HCT116 (cell line): Measurements from ENCODE around the gene DNAJA4.

Source experiments
- CEBPB ChIP-seq: IDR thresholded peaks from 2 replicates; pipeline ENCODE4 v1.6.1; 2012; ENCODE audit warnings: low read depth
- EZH2phosphoT487 ChIP-seq: fragments of 200-600 bp; IDR thresholded peaks from 2 replicates; pipeline ENCODE4 v1.6.1; 2018; ENCODE audit warnings: antibody characterized with exemption, borderline replicate concordance
- POLR2A ChIP-seq: IDR thresholded peaks from 2 replicates; pipeline ENCODE4 v1.7.0; 2011; ENCODE audit warnings: borderline replicate concordance; ENCODE audit not compliant: insufficient read depth, insufficient read length; ENCODE audit errors: extremely low read depth
- POLR2AphosphoS5 ChIP-seq: IDR thresholded peaks from 2 replicates; pipeline ENCODE4 v1.6.1; 2011; ENCODE audit warnings: mild to moderate bottlenecking, low read depth, low read length, moderate library complexity
- SP1 ChIP-seq: IDR thresholded peaks from 2 replicates; pipeline ENCODE4 v1.6.1; 2012; ENCODE audit warnings: low read depth
- YY1 ChIP-seq: IDR thresholded peaks from 2 replicates; pipeline ENCODE4 v1.6.1; 2011; ENCODE audit warnings: low read length, low read depth, moderate library complexity, mild to moderate bottlenecking; ENCODE audit not compliant: insufficient replicate concordance; ENCODE audit errors: extremely low read depth
- TF ChIP-seq, protein P1 (sequence below), 3 experiments: fragments of 200-600 bp in 1 of 3; sonication (generic) in 1 of 3; IDR thresholded peaks in 2 of 3; conservative IDR thresholded peaks in 1 of 3; 2 replicates each; pipeline ENCODE4 v1.5.1; 2012 to 2017; ENCODE audit warnings: low read depth in 2 of 3, low read length in 2 of 3, antibody characterized with exemption in 1 of 3, borderline replicate concordance in 1 of 3, control low read depth in 1 of 3, mild to moderate bottlenecking in 1 of 3, mixed read lengths in 1 of 3, mixed run types in 1 of 3, moderate library complexity in 1 of 3; ENCODE audit not compliant: insufficient read depth in 1 of 3

- TF ChIP-seq, protein P1, sequence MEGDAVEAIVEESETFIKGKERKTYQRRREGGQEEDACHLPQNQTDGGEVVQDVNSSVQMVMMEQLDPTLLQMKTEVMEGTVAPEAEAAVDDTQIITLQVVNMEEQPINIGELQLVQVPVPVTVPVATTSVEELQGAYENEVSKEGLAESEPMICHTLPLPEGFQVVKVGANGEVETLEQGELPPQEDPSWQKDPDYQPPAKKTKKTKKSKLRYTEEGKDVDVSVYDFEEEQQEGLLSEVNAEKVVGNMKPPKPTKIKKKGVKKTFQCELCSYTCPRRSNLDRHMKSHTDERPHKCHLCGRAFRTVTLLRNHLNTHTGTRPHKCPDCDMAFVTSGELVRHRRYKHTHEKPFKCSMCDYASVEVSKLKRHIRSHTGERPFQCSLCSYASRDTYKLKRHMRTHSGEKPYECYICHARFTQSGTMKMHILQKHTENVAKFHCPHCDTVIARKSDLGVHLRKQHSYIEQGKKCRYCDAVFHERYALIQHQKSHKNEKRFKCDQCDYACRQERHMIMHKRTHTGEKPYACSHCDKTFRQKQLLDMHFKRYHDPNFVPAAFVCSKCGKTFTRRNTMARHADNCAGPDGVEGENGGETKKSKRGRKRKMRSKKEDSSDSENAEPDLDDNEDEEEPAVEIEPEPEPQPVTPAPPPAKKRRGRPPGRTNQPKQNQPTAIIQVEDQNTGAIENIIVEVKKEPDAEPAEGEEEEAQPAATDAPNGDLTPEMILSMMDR (IDR thresholded peaks at IDR 0.05 in 2 of 3, conservative IDR thresholded peaks at IDR 0.05 in 1 of 3; ENCODE audit: borderline replicate concordance in 1 of 3, insufficient read depth in 1 of 3, low read depth in 2 of 3, low read length in 2 of 3): peak; percentile 86 to 98 (median 96)
- TF ChIP-seq EZH2phosphoT487 (no peak), POLR2AphosphoS5 (0 out of 2 replicates have a peak, but pooled peaks have one; percentile 13), YY1 (no peak), CEBPB (no peak), SP1 (no peak), POLR2A (no peak)
These were observed 44.2 kb downstream of the DNAJA4 start for GRCh38 chr15:78308422-78309032.
